ENCODE data around the gene SLC38A6.

DNA sequence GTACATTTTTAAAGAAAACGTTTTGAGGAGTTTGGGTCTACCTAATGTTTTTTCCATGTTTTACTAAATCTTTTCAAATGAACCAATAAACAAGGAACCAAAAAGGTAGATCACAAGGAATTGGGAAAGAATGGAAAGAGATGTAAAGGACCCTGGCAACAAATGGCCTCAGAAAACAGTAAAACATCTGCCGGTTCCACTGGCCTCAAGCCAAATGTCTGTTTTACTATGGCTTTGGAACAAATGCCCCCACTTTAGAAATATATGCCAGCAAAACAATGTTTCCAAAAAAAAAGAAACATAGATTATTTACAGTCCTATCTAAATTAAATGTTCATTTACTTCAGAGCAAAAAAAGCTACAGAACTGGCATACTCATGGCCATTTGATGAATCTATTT, 3.2 kb upstream of the SLC38A6 start:
- TF ChIP-seq, protein P1, sequence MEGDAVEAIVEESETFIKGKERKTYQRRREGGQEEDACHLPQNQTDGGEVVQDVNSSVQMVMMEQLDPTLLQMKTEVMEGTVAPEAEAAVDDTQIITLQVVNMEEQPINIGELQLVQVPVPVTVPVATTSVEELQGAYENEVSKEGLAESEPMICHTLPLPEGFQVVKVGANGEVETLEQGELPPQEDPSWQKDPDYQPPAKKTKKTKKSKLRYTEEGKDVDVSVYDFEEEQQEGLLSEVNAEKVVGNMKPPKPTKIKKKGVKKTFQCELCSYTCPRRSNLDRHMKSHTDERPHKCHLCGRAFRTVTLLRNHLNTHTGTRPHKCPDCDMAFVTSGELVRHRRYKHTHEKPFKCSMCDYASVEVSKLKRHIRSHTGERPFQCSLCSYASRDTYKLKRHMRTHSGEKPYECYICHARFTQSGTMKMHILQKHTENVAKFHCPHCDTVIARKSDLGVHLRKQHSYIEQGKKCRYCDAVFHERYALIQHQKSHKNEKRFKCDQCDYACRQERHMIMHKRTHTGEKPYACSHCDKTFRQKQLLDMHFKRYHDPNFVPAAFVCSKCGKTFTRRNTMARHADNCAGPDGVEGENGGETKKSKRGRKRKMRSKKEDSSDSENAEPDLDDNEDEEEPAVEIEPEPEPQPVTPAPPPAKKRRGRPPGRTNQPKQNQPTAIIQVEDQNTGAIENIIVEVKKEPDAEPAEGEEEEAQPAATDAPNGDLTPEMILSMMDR (IDR thresholded peaks at IDR 0.05), result no peak
- no peak for TF ChIP-seq POLR2A (IDR thresholded peaks at IDR 0.05)

Data from testis (tissue), 2 donors.